Measurements from ENCODE around the gene PAX8.

The PAX8 gene

DNA sequence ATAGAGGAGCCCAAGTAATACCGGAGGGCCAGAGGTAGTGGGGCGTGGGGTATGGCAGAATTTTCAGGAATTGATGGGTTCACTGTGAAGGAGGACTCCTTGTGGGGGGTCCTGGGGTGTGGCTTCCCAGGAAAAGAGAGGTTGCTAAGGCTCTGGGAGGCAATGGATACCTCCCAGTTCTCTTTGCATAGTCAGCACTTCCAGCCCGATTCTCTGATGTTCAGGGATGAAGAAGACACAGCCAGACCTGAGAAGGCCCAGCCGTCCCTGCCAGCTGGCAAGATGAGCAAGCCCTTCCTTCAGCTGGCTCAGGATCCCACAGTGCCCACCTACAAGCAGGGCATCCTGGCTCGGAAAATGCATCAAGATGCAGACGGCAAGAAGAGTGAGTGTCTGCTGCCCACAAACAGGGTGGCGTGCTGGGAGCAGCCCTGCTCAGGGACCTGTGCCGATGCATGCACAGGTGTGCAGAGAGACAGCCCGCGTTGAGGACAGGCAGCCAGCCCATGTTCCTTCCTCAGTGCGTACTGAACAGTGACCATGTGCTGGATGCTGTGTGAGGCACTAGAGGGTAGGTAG lies 82.7 kb downstream of the PAX8 start:
- Histone ChIP-seq H3K27me3 (ENCODE audit: insufficient read depth, low read length, poor library complexity) (no peaks in the 10 kb centered on the region), H3K4me3 (ENCODE audit: low read depth in 1 of 2, low read length in 2 of 2) (no peak overlapping the region), H3K4me1 (ENCODE audit: insufficient read depth, low read length) (no peaks in the 10 kb centered on the region), H3K27ac (ENCODE audit: low read length) (no peak overlapping the region), H2AFZ (ENCODE audit: low read depth, low read length) (no peak overlapping the region), H3K79me2 (ENCODE audit: insufficient read depth, low read length) (peaks cover under 1% of the 10 kb centered on the region; the same call in 1 of the 2 replicates), H3K4me2 (ENCODE audit: insufficient read depth, low read length) (no peak overlapping the region), H3K9ac (ENCODE audit: low read depth, low read length) (no peak overlapping the region), H4K20me1 (ENCODE audit: insufficient read depth, low read length) (peaks cover 30% of the 10 kb centered on the region), H3K9me3 (ENCODE audit: insufficient read depth, low read length, severe bottlenecking) (no peaks in the 10 kb centered on the region), H3K36me3 (ENCODE audit: insufficient read depth, low read length) (peaks cover 99% of the 10 kb centered on the region)
- DNase-seq (no peak), ATAC-seq (ENCODE audit: insufficient read depth, low read depth) (no peak)
- TF ChIP-seq, protein P1, sequence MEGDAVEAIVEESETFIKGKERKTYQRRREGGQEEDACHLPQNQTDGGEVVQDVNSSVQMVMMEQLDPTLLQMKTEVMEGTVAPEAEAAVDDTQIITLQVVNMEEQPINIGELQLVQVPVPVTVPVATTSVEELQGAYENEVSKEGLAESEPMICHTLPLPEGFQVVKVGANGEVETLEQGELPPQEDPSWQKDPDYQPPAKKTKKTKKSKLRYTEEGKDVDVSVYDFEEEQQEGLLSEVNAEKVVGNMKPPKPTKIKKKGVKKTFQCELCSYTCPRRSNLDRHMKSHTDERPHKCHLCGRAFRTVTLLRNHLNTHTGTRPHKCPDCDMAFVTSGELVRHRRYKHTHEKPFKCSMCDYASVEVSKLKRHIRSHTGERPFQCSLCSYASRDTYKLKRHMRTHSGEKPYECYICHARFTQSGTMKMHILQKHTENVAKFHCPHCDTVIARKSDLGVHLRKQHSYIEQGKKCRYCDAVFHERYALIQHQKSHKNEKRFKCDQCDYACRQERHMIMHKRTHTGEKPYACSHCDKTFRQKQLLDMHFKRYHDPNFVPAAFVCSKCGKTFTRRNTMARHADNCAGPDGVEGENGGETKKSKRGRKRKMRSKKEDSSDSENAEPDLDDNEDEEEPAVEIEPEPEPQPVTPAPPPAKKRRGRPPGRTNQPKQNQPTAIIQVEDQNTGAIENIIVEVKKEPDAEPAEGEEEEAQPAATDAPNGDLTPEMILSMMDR (IDR thresholded peaks at IDR 0.05; ENCODE audit: borderline replicate concordance, extremely low read depth, low read length, poor library complexity, severe bottlenecking): no peak
- TF ChIP-seq EZH2 (IDR thresholded peaks at IDR 0.05; ENCODE audit: borderline replicate concordance, low read depth, low read length, severe bottlenecking): no peak

DNA sequence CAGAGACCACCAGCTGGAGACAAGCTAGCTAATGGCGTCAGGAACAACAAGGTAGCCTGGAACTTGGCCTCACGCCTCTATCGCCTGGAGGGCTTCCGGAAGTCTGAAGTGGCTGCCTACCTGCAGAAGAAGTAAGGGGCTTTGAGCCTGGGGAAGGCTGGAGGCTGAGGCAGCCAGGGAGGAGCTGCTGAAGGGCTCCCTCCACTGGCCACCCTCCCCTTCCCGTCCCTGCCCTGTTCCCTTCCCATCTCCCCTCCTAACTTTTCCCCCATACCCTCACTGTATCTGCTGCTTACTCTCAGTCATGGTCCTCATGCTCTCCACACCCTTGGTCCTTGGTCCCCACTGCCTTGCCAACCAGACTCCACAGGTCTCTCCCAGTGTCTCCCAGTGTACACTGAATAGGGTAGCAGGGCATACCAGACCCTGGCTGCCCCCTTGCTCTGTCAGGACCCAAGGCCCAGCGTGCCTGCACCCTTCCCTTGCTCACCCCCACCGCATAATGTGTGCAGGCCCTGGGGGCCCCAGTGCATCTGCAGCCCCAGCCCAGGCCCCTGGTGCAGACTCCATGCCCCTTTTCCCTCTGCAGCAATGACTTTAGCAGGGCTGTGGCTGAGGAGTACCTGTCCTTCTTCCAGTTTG lies 86.1 kb downstream of the PAX8 start:
- H3K9me3 ChIP-seq (ENCODE audit: insufficient read depth, low read length, severe bottlenecking): no peaks in the 10 kb centered on the region
- peaks cover 23% of the 10 kb centered on the region for H4K20me1 ChIP-seq (ENCODE audit: insufficient read depth, low read length)
- H3K4me1 ChIP-seq (ENCODE audit: insufficient read depth, low read length): no peaks in the 10 kb centered on the region
- H3K27me3 ChIP-seq (ENCODE audit: insufficient read depth, low read length, poor library complexity): no peaks in the 10 kb centered on the region
- TF ChIP-seq, protein P1 (IDR thresholded peaks at IDR 0.05; ENCODE audit: borderline replicate concordance, extremely low read depth, low read length, poor library complexity, severe bottlenecking): peak; percentile 40
- TF ChIP-seq EZH2 (IDR thresholded peaks at IDR 0.05; ENCODE audit: borderline replicate concordance, low read depth, low read length, severe bottlenecking): no peak
- ATAC-seq (ENCODE audit: insufficient read depth, low read depth) (peak; percentile 20; the same call in 1 of the 3 replicates), DNase-seq (no peak)
- no peak overlapping the region for H3K4me2 ChIP-seq (ENCODE audit: insufficient read depth, low read length)
- H3K9ac ChIP-seq (ENCODE audit: low read depth, low read length): no peak overlapping the region
- peaks cover 21% of the 10 kb centered on the region for H3K79me2 ChIP-seq (ENCODE audit: insufficient read depth, low read length)
- H3K4me3 ChIP-seq (ENCODE audit: low read depth in 1 of 2, low read length in 2 of 2): no peak overlapping the region
- H3K36me3 ChIP-seq (ENCODE audit: insufficient read depth, low read length): peaks cover 91% of the 10 kb centered on the region
- H3K27ac ChIP-seq (ENCODE audit: low read length): no peak overlapping the region
- H2AFZ ChIP-seq (ENCODE audit: low read depth, low read length): no peak overlapping the region

DNA sequence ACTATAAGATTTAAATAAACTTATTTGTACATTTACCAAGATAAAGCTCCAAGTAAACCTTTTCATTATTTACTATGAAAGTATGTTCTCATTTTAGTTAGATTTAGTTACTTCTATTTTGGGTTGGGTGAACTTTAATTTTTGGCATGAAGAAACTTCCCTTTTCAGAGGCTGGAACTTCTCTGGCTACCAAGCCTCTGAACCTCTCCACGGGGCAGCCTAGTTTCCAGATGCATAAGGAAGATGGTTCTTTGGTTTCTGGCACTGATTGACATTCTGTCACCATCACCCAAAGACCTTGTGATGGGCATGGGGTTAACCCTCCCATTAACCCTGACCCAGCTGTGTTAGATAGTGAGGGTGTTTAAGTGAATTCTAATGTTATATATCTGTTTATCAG lies 87.8 kb downstream of the PAX8 start:
- H3K36me3 ChIP-seq (ENCODE audit: insufficient read depth, low read length): peaks cover 91% of the 10 kb centered on the region
- ATAC-seq (ENCODE audit: insufficient read depth, low read depth) (no peak), DNase-seq (no peak)
- H4K20me1 ChIP-seq (ENCODE audit: insufficient read depth, low read length): peaks cover 22% of the 10 kb centered on the region
- H3K27ac ChIP-seq (ENCODE audit: low read length): no peak overlapping the region
- no peak overlapping the region for H3K9ac ChIP-seq (ENCODE audit: low read depth, low read length)
- H3K4me1 ChIP-seq (ENCODE audit: insufficient read depth, low read length): no peaks in the 10 kb centered on the region
- TF ChIP-seq, protein P1 (IDR thresholded peaks at IDR 0.05; ENCODE audit: borderline replicate concordance, extremely low read depth, low read length, poor library complexity, severe bottlenecking): no peak
- no peak for TF ChIP-seq EZH2 (IDR thresholded peaks at IDR 0.05; ENCODE audit: borderline replicate concordance, low read depth, low read length, severe bottlenecking)
- H2AFZ ChIP-seq (ENCODE audit: low read depth, low read length): no peak overlapping the region
- no peaks in the 10 kb centered on the region for H3K9me3 ChIP-seq (ENCODE audit: insufficient read depth, low read length, severe bottlenecking)
- H3K27me3 ChIP-seq (ENCODE audit: insufficient read depth, low read length, poor library complexity): no peaks in the 10 kb centered on the region
- H3K79me2 ChIP-seq (ENCODE audit: insufficient read depth, low read length): peaks cover 30% of the 10 kb centered on the region
- H3K4me3 ChIP-seq (ENCODE audit: low read depth in 1 of 2, low read length in 2 of 2): no peak overlapping the region
- H3K4me2 ChIP-seq (ENCODE audit: insufficient read depth, low read length): no peak overlapping the region

Measured in DND-41 (cell line).